Measurements from ENCODE around the gene TGFBRAP1. TPM values are rescaled to one million over a fixed set of nuclear protein-coding genes. Genes with fewer than 3 reads are reported as not detected.

The TGFBRAP1 gene
- total RNA-seq, 4 donors from 2014 or later: 20.9 to 30.8 (median 23.2) TPM

DNA sequence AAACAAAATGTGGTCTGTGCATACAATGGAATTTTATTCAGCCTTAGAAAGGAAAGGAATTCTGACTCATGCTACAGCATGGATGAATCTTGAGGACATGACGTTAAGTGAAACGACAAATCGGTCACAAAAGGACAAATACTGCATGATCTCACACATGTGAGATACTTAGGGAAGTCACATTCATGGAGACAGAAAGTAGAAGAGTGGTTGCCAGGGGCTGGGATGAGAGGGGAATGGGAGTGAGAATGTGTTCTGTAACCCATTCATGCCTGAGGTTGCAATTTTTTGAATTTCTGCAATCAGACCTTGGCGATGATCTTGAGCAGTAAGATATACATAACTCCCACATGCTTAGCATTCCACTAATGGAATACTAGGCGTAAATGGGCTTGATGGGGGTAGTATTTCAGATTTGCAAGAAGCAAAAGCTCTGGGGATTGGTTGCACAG is 47.3 kb upstream of the TGFBRAP1 start:
- no peaks in the 10 kb centered on the region for H3K36me3 ChIP-seq
- no peaks in the 10 kb centered on the region for H3K27me3 ChIP-seq
- 61 to 62% methylated on average over 5 of the region's 5 CpGs for WGBS, 2 donors
- H3K4me1 ChIP-seq: peaks cover 0 to 82% (median 21%) of the 10 kb centered on the region in 4 donors
- H3K9me3 ChIP-seq: no peaks in the 10 kb centered on the region
- peak overlapping the region in 2 of 4 donors; percentile 86 to 87 for H3K27ac ChIP-seq
- no peak for DNase-seq (ENCODE audit: low spot score in 2 of 2)
- no peak overlapping the region for H3K4me3 ChIP-seq
- TF ChIP-seq EP300 (IDR thresholded peaks at IDR 0.05): no peak
- no peak for TF ChIP-seq POLR2A (IDR thresholded peaks at IDR 0.05)
- TF ChIP-seq CTCF (IDR thresholded peaks at IDR 0.05): no peak

DNA sequence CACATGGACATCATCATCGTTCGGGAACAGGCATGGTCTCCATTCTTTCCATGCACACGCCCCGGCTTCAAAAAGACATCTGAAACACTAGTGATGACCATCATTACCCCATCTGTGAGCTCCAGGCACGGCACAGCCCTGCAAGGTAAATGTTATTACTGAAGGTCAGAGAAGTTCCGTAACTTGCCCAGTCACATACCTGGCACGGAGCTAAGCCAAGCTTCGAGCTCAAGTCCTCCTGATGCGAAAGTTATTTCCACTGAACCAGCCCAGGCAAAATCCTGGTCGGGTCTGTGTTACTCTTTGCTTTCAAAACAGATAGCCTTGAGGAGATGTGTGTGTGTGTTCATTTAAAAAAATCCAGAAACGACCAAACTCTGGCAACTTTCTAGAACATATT is 46.5 kb upstream of the TGFBRAP1 start:
- no peak for DNase-seq (ENCODE audit: low spot score in 2 of 2)
- Histone ChIP-seq H3K9me3 (no peaks in the 10 kb centered on the region), H3K4me3 (no peak overlapping the region), H3K4me1 (peaks cover 0 to 86% (median 23%) of the 10 kb centered on the region in 4 donors), H3K27me3 (no peaks in the 10 kb centered on the region), H3K36me3 (no peaks in the 10 kb centered on the region), H3K27ac (peak overlapping the region in 2 of 4 donors; percentile 86 to 87)
- WGBS, 2 donors: 53 to 61% methylated on average over 11 of the region's 11 CpGs
- peak; percentile 15 to 60 for TF ChIP-seq EP300 (IDR thresholded peaks at IDR 0.05)
- TF ChIP-seq POLR2A (IDR thresholded peaks at IDR 0.05): no peak
- no peak for TF ChIP-seq CTCF (IDR thresholded peaks at IDR 0.05)

GRCh38 chr2:105375001-105375561 is 45.5 kb upstream of the TGFBRAP1 start:
- DNase-seq (ENCODE audit: low spot score in 2 of 2): peak in 1 of 2 donors; percentile 73
- 35 to 41% methylated on average over 15 of the region's 15 CpGs for WGBS, 2 donors
- Histone ChIP-seq H3K27me3 (no peaks in the 10 kb centered on the region), H3K36me3 (no peaks in the 10 kb centered on the region), H3K27ac (peak overlapping the region; percentile 48 to 87 (median 72)), H3K4me3 (no peak overlapping the region), H3K9me3 (no peaks in the 10 kb centered on the region), H3K4me1 (peaks cover 0 to 86% (median 22%) of the 10 kb centered on the region in 4 donors)
- TF ChIP-seq CTCF (IDR thresholded peaks at IDR 0.05) (no peak), EP300 (IDR thresholded peaks at IDR 0.05) (peak; percentile 78 to 93)

DNA sequence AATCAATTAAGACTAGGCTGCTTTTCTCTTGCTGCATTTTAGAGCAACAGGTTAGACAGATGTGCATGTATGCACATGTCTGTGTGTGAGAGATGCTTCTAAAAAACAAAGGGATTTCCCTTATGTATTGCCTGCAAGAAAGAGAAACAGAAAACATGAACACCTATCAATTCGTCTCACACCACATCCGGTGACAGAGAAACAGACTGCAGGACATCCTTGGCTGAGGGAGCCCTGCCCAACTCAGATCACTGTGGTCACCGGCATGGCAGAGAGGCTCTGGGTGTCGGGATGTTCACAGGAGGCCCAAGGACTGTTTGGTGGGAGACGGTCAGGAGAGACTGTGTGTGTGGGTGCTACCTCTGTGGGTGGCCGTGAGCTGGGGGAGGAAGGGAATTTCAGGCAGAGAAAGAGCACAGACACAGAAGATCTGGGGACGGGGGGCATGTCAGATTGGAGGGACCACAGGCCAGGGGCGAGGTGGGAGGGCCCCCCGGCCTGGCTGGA is 44.4 kb upstream of the TGFBRAP1 start:
- H3K36me3 ChIP-seq: no peaks in the 10 kb centered on the region
- no peak for DNase-seq (ENCODE audit: low spot score in 2 of 2)
- H3K9me3 ChIP-seq: no peaks in the 10 kb centered on the region
- H3K4me1 ChIP-seq: peaks cover 0 to 84% (median 19%) of the 10 kb centered on the region in 4 donors
- 70 to 73% methylated on average over 9 of the region's 9 CpGs for WGBS, 2 donors
- no peaks in the 10 kb centered on the region for H3K27me3 ChIP-seq
- H3K27ac ChIP-seq: peak overlapping the region; percentile 48 to 87 (median 72)
- TF ChIP-seq POLR2A (IDR thresholded peaks at IDR 0.05): no peak
- TF ChIP-seq EP300 (IDR thresholded peaks at IDR 0.05): no peak
- no peak for TF ChIP-seq CTCF (IDR thresholded peaks at IDR 0.05)
- no peak overlapping the region for H3K4me3 ChIP-seq

GRCh38 chr2:105373344-105373781 is 43.8 kb upstream of the TGFBRAP1 start:
- Histone ChIP-seq H3K4me1 (peaks cover 0 to 78% (median 19%) of the 10 kb centered on the region in 4 donors), H3K9me3 (no peaks in the 10 kb centered on the region), H3K27me3 (no peaks in the 10 kb centered on the region), H3K36me3 (no peaks in the 10 kb centered on the region), H3K27ac (peak overlapping the region in 2 of 4 donors; percentile 86 to 87), H3K4me3 (no peak overlapping the region)
- peak; percentile 53 to 55 for DNase-seq (ENCODE audit: low spot score in 2 of 2)
- WGBS, 2 donors: 50 to 60% methylated on average over 8 to 9 of the region's 9 CpGs
- TF ChIP-seq POLR2A (IDR thresholded peaks at IDR 0.05) (no peak), EP300 (IDR thresholded peaks at IDR 0.05) (peak in 1 of 2 donors; percentile 63), CTCF (IDR thresholded peaks at IDR 0.05) (no peak)

All from tibial nerve (tissue), 4 donors.